SU-DHL-6 (cell line): ENCODE measurements around the gene SLC44A3.

Experiments used
- EZH2phosphoT487 ChIP-seq: fragments of 200-600 bp; sonication (generic), shearing (Covaris generic); conservative IDR thresholded peaks from 2 replicates; pipeline ENCODE4 v1.6.1; 2018; ENCODE audit warnings: mild to moderate bottlenecking, antibody characterized with exemption, low read length, moderate library complexity, mixed read lengths
- TF ChIP-seq, protein P1 (sequence below): fragments of 200-600 bp; sonication (generic); IDR thresholded peaks from one replicate; pipeline ENCODE4 v1.5.1; 2017; ENCODE audit warnings: antibody characterized with exemption, mild to moderate bottlenecking, low read length, moderate library complexity; ENCODE audit not compliant: insufficient read depth, poor library complexity, severe bottlenecking

DNA sequence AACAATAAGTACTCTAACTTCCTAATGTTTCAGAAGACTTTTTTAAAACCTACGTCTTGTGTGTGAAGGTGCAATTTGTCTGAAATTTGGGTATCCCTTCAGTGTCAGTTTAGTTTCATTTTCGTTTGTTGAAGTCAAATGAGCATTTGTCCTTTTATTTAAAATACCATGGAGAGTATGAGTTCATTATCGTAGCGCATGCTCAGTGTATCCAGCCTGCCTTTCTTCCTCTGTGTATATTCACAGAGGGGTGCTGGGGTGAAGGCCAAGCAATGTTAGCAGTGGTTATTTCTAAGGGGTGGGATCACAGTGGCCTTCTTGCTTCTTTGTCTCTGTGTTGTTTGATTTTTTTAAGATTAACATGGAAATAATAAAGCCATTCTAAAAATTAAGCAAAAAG lies 63.5 kb downstream of the SLC44A3 start:
- TF ChIP-seq, protein P1, sequence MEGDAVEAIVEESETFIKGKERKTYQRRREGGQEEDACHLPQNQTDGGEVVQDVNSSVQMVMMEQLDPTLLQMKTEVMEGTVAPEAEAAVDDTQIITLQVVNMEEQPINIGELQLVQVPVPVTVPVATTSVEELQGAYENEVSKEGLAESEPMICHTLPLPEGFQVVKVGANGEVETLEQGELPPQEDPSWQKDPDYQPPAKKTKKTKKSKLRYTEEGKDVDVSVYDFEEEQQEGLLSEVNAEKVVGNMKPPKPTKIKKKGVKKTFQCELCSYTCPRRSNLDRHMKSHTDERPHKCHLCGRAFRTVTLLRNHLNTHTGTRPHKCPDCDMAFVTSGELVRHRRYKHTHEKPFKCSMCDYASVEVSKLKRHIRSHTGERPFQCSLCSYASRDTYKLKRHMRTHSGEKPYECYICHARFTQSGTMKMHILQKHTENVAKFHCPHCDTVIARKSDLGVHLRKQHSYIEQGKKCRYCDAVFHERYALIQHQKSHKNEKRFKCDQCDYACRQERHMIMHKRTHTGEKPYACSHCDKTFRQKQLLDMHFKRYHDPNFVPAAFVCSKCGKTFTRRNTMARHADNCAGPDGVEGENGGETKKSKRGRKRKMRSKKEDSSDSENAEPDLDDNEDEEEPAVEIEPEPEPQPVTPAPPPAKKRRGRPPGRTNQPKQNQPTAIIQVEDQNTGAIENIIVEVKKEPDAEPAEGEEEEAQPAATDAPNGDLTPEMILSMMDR: no peak
- TF ChIP-seq EZH2phosphoT487: no peak
